Endothelial cell of umbilical vein (primary cell): ENCODE measurements around the gene SYTL3. TPM values are rescaled to one million over a fixed set of nuclear protein-coding genes. Genes with fewer than 3 reads are reported as not detected.
"Not testable (repeated sequence)": the region's sequence is repeated elsewhere in the genome, so short reads cannot be mapped to it uniquely, and the experiment has no call there.

ENCODE experiments used
- BruUV-seq: library from RNA; stranded (reverse); fragments of 400-500 nt; replicated peaks from 2 replicates; lab custom pipeline; 2021; lab: Mats Ljungman, UMichigan
- CTCF ChIA-PET: fragments of 300-600, 350-600 bp; sonication (Branson Sonifier 250); formaldehyde crosslinking; loops from one replicate; lab custom pipeline; 2021; ENCODE audit warnings: antibody characterized with exemption, inconsistent platforms; lab: Charles Lee
- POLR2A ChIA-PET: fragments of 300-600, 350-600 bp; sonication (Branson Sonifier 250); formaldehyde crosslinking; loops from one replicate; lab custom pipeline; 2021; ENCODE audit warnings: antibody characterized with exemption, inconsistent platforms; lab: Charles Lee
- DNase-seq: peaks from one replicate; pipeline ENCODE4 v3.0.0-alpha.2; 2011; ENCODE audit warnings: low read depth, low spot score
- FAIRE-seq: peaks from 2 replicates; lab custom pipeline; 2011; peaks lifted over from hg19 to GRCh38; lab: Jason Lieb, UNC
- H2AFZ ChIP-seq: 2 replicates; pipeline ENCODE4 v1.6.0; 2012; ENCODE audit warnings: low read depth, low read length, control low read depth, inconsistent platforms
- H3K27ac ChIP-seq: 2 replicates; pipeline ENCODE4 v1.5.1; 2011; ENCODE audit warnings: low read depth, mild to moderate bottlenecking, control low read depth, low read length, moderate library complexity; ENCODE audit not compliant: insufficient read depth
- H3K27me3 ChIP-seq, 2 experiments: 2 replicates each; pipeline versions ENCODE4 v1.6.0 to v1.6.1; 2011; ENCODE audit warnings: low read length in 2 of 2, mixed read lengths in 1 of 2; ENCODE audit not compliant: control insufficient read depth in 2 of 2, insufficient read depth in 2 of 2
- H3K36me3 ChIP-seq, 2 experiments: 2 replicates in 1 of 2; 3 replicates in 1 of 2; pipeline ENCODE4 v1.5.1; 2011; ENCODE audit warnings: low read length in 2 of 2, mild to moderate bottlenecking in 1 of 2, moderate library complexity in 1 of 2; ENCODE audit not compliant: control insufficient read depth in 2 of 2, insufficient read depth in 2 of 2; ENCODE audit errors: extremely low read depth in 1 of 2
- H3K4me1 ChIP-seq: 3 replicates; pipeline ENCODE4 v1.5.1; 2011; ENCODE audit warnings: mild to moderate bottlenecking, low read length; ENCODE audit not compliant: control insufficient read depth, insufficient read depth; ENCODE audit errors: extremely low read depth
- H3K4me2 ChIP-seq: 2 replicates; pipeline ENCODE4 v1.6.1; 2011; ENCODE audit warnings: low read length, control low read depth, mixed read lengths; ENCODE audit not compliant: insufficient read depth
- H3K4me3 ChIP-seq, 3 experiments: fragments of 200-600 bp in 1 of 3; sonication (generic), shearing (Covaris generic) in 1 of 3; replicated peaks in 1 of 3; 2 replicates each; pipeline ENCODE4 v1.5.1; 2011 to 2016; ENCODE audit warnings: control low read depth in 3 of 3, low read length in 3 of 3, mild to moderate bottlenecking in 2 of 3, inconsistent platforms in 1 of 3, low read depth in 1 of 3, moderate library complexity in 1 of 3; ENCODE audit not compliant: insufficient read depth in 1 of 3
- H3K79me2 ChIP-seq: 2 replicates; pipeline ENCODE4 v1.6.0; 2012; ENCODE audit warnings: low read length, inconsistent platforms; ENCODE audit not compliant: control insufficient read depth, insufficient read depth
- H3K9ac ChIP-seq: replicated peaks from 2 replicates; pipeline ENCODE3; 2011; ENCODE audit warnings: low read length, control low read depth; ENCODE audit not compliant: insufficient read depth; ENCODE audit errors: extremely low read depth
- H3K9me1 ChIP-seq: replicated peaks from 3 replicates; pipeline ENCODE4 v1.6.0; 2011; ENCODE audit warnings: mild to moderate bottlenecking, low read length; ENCODE audit not compliant: control insufficient read depth, insufficient read depth; ENCODE audit errors: extremely low read depth
- H3K9me3 ChIP-seq: replicated peaks from 2 replicates; pipeline ENCODE4 v1.5.1; 2012; ENCODE audit warnings: low read length, inconsistent platforms; ENCODE audit not compliant: control insufficient read depth, insufficient read depth
- H4K20me1 ChIP-seq: replicated peaks from 2 replicates; pipeline ENCODE3; 2011; ENCODE audit warnings: mild to moderate bottlenecking, low read length; ENCODE audit not compliant: control insufficient read depth, insufficient read depth; ENCODE audit errors: extremely low read depth
- EZH2 ChIP-seq: IDR thresholded peaks from 2 replicates; pipeline ENCODE4 v1.6.1; 2012; ENCODE audit warnings: borderline replicate concordance, low read depth, mild to moderate bottlenecking, moderate library complexity, low read length, inconsistent platforms; ENCODE audit not compliant: severe bottlenecking
- FOS ChIP-seq: IDR thresholded peaks from 2 replicates; pipeline ENCODE4 v1.6.1; 2011; ENCODE audit warnings: mild to moderate bottlenecking, low read length, moderate library complexity, borderline replicate concordance; ENCODE audit not compliant: insufficient read depth
- GATA2 ChIP-seq: IDR thresholded peaks from 2 replicates; pipeline ENCODE4 v1.7.0; 2011; ENCODE audit warnings: low read depth, mild to moderate bottlenecking, moderate library complexity, mixed read lengths, low read length; ENCODE audit not compliant: insufficient read length, insufficient read depth
- JUN ChIP-seq: IDR thresholded peaks from 2 replicates; pipeline ENCODE4 v1.6.1; 2011; ENCODE audit warnings: borderline replicate concordance, low read depth; ENCODE audit not compliant: insufficient read length, insufficient read depth
- MYC ChIP-seq: IDR thresholded peaks from one replicate; pipeline ENCODE4 v1.6.1; 2011; ENCODE audit warnings: mild to moderate bottlenecking, low read depth, low read length
- POLR2A ChIP-seq: IDR thresholded peaks from 2 replicates; pipeline ENCODE4 v1.6.1; 2012; ENCODE audit warnings: low read depth, mild to moderate bottlenecking, control low read depth, low read length
- POLR2AphosphoS5 ChIP-seq: IDR thresholded peaks from 2 replicates; pipeline ENCODE4 v1.6.1; 2012; ENCODE audit warnings: low read depth, mild to moderate bottlenecking, control low read depth, low read length, moderate library complexity; ENCODE audit not compliant: insufficient read depth
- dilution Hi-C: fragments of 300-500 bp; cut with MboI; formaldehyde crosslinking; loops from one replicate; pipeline ENCODE4 v1.15.0; 2019; ENCODE audit warnings: low sequenced_read_pairs; ENCODE audit not compliant: extremely low pct_ligation_motif_present
- intact Hi-C: fragments of 100-400 bp; cut with micrococcal nuclease; formaldehyde crosslinking; loops from one replicate; pipeline ENCODE4 v1.10.0; 2022
- polyA plus RNA-seq, 4 experiments: library from polyadenylated mRNA; depleted of rRNA in 3 of 4; stranded (reverse) in 3 of 4; unstranded in 1 of 4; fragments of >200 nt; gene quantifications; 2 replicates each; pipeline versions ENCODE4 v1.2.1 to v1.2.3, GENCODE V29; 2011 to 2012; ENCODE audit warnings: missing spikeins in 1 of 4
- total RNA-seq: library from RNA; stranded (reverse); gene quantifications from 2 replicates; pipeline ENCODE4 v1.2.3, GENCODE V29; 2021
- TF ChIP-seq, protein P1 (sequence below): IDR thresholded peaks from 2 replicates; pipeline ENCODE4 v1.6.1; 2011; ENCODE audit not compliant: insufficient read depth, insufficient read length

The SYTL3 gene
- total and polyA plus RNA-seq, 2 donors (not counting 3 experiments of a cell fraction or from before 2014, with no cell fraction given) = 0.59 to 0.77 TPM

- Histone ChIP-seq H3K36me3 (no peaks in the 10 kb centered on the region), H3K27me3 (peaks cover 0 to 3% of the 10 kb centered on the region in 2 experiments), H3K4me2 (no peak overlapping the region), H3K9ac (no peak overlapping the region), H3K9me3 (no peaks in the 10 kb centered on the region), H3K9me1 (no peaks in the 10 kb centered on the region), H3K27ac (no peak overlapping the region), H3K79me2 (no peaks in the 10 kb centered on the region), H3K4me1 (no peaks in the 10 kb centered on the region), H4K20me1 (no peaks in the 10 kb centered on the region), H2AFZ (no peak overlapping the region), H3K4me3 (no peak overlapping the region)
- intact Hi-C loops (no loop called here), dilution Hi-C loops (no loop called here)
- no peak for FAIRE-seq
- ChIA-PET POLR2A (no interaction called here), CTCF (interaction anchor here (0.8 to 8.2 kb wide), 3 partner anchors 14 to 453 kb away, joined by 5 to 45 read pairs (median 5); no protein-coding TSS in a partner anchor)
- no peak for DNase-seq
- TF ChIP-seq POLR2AphosphoS5 (no peak), EZH2 (no peak), MYC (no peak), FOS (no peak), POLR2A (no peak), GATA2 (no peak), JUN (no peak)
- TF ChIP-seq, protein P1, sequence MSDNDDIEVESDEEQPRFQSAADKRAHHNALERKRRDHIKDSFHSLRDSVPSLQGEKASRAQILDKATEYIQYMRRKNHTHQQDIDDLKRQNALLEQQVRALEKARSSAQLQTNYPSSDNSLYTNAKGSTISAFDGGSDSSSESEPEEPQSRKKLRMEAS = no peak
- BruUV-seq = no TSS peak
Observed at GRCh38 chr6:158674342-158675131, 24.7 kb downstream of the SYTL3 start.

DNA sequence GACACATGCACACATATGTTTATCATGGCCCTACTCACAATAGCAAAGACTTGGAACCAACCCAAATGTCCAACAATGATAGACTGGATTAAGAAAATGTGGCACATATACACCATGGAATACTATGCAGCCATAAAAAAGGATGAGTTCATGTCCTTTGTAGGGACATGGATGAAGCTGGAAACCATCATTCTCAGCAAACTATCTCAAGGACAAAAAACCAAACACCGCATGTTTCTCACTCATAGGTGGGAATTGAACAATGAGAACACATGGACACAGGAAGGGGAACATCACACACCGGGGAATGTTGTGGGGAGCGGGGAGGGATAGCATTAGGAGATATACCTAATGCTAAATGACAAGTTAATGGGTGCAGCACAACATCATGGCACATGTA is 27.2 kb downstream of the SYTL3 start:
- H3K9ac ChIP-seq, FAIRE-seq, H3K9me3 ChIP-seq, DNase-seq, H3K9me1 ChIP-seq, H3K79me2 ChIP-seq, POLR2A ChIA-PET, H3K36me3 ChIP-seq, H3K4me1 ChIP-seq, H3K27me3 ChIP-seq, dilution Hi-C loops, H3K4me3 ChIP-seq, BruUV-seq, H3K4me2 ChIP-seq, intact Hi-C loops, H2AFZ ChIP-seq, H4K20me1 ChIP-seq, H3K27ac ChIP-seq: not testable (repeated sequence)
- CTCF ChIA-PET = interaction anchor here (0.6 kb wide), 1 partner anchor 421 kb away, joined by 3 read pairs; no protein-coding TSS in a partner anchor
